Measurements from ENCODE around the gene FIBCD1.

DNA sequence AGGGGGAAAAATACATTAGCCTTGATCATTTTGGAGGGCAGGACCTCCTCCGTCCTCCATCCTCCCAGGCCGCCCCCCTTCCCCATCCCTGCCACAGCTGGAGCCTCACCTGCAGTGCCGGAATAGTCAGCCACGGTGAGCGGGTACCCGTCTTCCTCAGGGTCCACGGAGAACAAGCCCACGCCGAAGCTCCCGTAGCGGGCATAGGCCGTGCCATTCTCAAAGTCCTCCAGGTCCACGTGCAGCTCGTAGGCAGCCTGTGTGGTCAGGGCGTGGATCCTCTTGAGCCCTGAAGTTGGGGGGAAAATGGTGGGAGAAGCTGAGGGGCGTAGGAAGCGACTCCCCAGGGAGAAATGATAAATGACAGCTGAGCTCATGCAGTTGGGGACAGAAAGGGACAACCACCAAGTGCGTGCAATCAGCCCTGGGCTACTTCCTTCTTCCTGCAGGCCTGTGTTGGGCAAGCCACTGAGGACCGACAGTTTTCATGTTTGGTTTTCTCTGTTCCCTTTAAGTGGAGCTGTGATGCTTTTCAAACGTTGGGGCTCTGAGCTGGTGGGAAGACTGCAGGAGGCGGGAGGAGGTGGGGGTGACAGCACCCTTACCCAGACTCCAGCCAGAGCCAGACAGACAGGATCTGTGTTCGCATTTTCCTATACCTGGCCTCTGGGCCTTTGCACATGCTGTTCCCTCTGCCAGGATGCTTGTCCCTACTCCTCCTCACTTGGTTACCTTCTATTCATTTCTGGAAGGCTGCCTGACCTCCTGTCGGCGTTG is 33.7 kb downstream of the FIBCD1 start:
- TF ChIP-seq, protein P1, sequence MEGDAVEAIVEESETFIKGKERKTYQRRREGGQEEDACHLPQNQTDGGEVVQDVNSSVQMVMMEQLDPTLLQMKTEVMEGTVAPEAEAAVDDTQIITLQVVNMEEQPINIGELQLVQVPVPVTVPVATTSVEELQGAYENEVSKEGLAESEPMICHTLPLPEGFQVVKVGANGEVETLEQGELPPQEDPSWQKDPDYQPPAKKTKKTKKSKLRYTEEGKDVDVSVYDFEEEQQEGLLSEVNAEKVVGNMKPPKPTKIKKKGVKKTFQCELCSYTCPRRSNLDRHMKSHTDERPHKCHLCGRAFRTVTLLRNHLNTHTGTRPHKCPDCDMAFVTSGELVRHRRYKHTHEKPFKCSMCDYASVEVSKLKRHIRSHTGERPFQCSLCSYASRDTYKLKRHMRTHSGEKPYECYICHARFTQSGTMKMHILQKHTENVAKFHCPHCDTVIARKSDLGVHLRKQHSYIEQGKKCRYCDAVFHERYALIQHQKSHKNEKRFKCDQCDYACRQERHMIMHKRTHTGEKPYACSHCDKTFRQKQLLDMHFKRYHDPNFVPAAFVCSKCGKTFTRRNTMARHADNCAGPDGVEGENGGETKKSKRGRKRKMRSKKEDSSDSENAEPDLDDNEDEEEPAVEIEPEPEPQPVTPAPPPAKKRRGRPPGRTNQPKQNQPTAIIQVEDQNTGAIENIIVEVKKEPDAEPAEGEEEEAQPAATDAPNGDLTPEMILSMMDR (IDR thresholded peaks at IDR 0.05) = no peak
- no peak for TF ChIP-seq POLR2A (IDR thresholded peaks at IDR 0.05)
